HepG2 (cell line): Measurements from ENCODE around the gene CYP26B1. TPM values are rescaled to one million over a fixed set of nuclear protein-coding genes. Genes with fewer than 3 reads are reported as not detected.
A peak's percentile ranks its signal among the peaks of the same experiment; 100 is the strongest.

Source experiments
- ATAD3A ChIP-seq: sonication (generic); formaldehyde crosslinking; IDR thresholded peaks from 2 replicates; pipeline ENCODE4 v1.4.0; 2020; ENCODE audit warnings: missing genetic modification reagents
- ATF1 ChIP-seq: IDR thresholded peaks from 2 replicates; pipeline ENCODE4 v1.6.1; 2016; ENCODE audit warnings: mild to moderate bottlenecking, control low read depth
- DNMT1 ChIP-seq: sonication (generic); formaldehyde crosslinking; IDR thresholded peaks from 2 replicates; pipeline ENCODE4 v1.5.1; 2020; ENCODE audit warnings: mild to moderate bottlenecking, missing genetic modification reagents
- FOXK1 ChIP-seq: sonication (generic); formaldehyde crosslinking; IDR thresholded peaks from 2 replicates; pipeline ENCODE4 v1.4.0; 2020; ENCODE audit warnings: low read depth, missing genetic modification reagents, borderline replicate concordance
- HNRNPLL ChIP-seq: fragments of 200-400 bp; formaldehyde crosslinking; IDR thresholded peaks from 2 replicates; pipeline ENCODE4 v1.6.1; 2017; ENCODE audit warnings: mild to moderate bottlenecking, low read depth, low read length; ENCODE audit not compliant: poor library complexity, severe bottlenecking
- KDM2A ChIP-seq: sonication (generic); formaldehyde crosslinking; IDR thresholded peaks from 2 replicates; pipeline ENCODE4 v1.4.0; 2020; ENCODE audit warnings: low read depth, missing genetic modification reagents, borderline replicate concordance
- NR2F6 ChIP-seq, 2 experiments: IDR thresholded peaks; 2 replicates each; pipeline ENCODE4 v1.6.1; 2016; ENCODE audit warnings: antibody characterized with exemption in 1 of 2, mild to moderate bottlenecking in 1 of 2
- RARA ChIP-seq: IDR thresholded peaks from 2 replicates; pipeline ENCODE4 v1.6.1; 2016; ENCODE audit warnings: missing genetic modification reagents, missing compliant biosample characterization
- RBM39 ChIP-seq: fragments of 200-400 bp; formaldehyde crosslinking; IDR thresholded peaks from one replicate; pipeline ENCODE4 v1.6.1; 2018; ENCODE audit warnings: antibody characterized with exemption, mild to moderate bottlenecking, low read depth, low read length; ENCODE audit not compliant: poor library complexity, severe bottlenecking
- SALL2 ChIP-seq: sonication (generic); formaldehyde crosslinking; IDR thresholded peaks from 2 replicates; pipeline ENCODE4 v1.8.1; 2023; ENCODE audit warnings: mild to moderate bottlenecking, missing genetic modification reagents, inconsistent platforms
- ZNF121 ChIP-seq: sonication (generic); formaldehyde crosslinking; IDR thresholded peaks from 2 replicates; pipeline ENCODE4 v1.5.0; 2020; ENCODE audit warnings: mild to moderate bottlenecking, missing genetic modification reagents
- ZNF136 ChIP-seq: sonication (generic); formaldehyde crosslinking; IDR thresholded peaks from 2 replicates; pipeline ENCODE4 v1.8.1; 2022; ENCODE audit warnings: low read depth, mild to moderate bottlenecking, moderate library complexity, missing genetic modification reagents
- ZNF205 ChIP-seq: IDR thresholded peaks from 2 replicates; pipeline ENCODE4 v1.6.1; 2018; ENCODE audit warnings: missing biosample characterization, missing genetic modification reagents
- ZNF430 ChIP-seq: sonication (generic); formaldehyde crosslinking; IDR thresholded peaks from 2 replicates; pipeline ENCODE4 v1.9.0; 2021; ENCODE audit warnings: mild to moderate bottlenecking, missing genetic modification reagents
- ZNF572 ChIP-seq: sonication (generic); formaldehyde crosslinking; IDR thresholded peaks from 2 replicates; pipeline ENCODE4 v1.5.1; 2020; ENCODE audit warnings: mild to moderate bottlenecking, missing genetic modification reagents
- ZNF644 ChIP-seq: IDR thresholded peaks from 2 replicates; pipeline ENCODE4 v1.6.1; 2016; ENCODE audit warnings: low read depth
- ZSCAN21 ChIP-seq: sonication (generic); formaldehyde crosslinking; IDR thresholded peaks from 2 replicates; pipeline ENCODE4 v1.8.0; 2022; ENCODE audit warnings: mild to moderate bottlenecking, missing genetic modification reagents, moderate library complexity, borderline replicate concordance
- polyA plus RNA-seq, 8 experiments: library from polyadenylated mRNA; depleted of rRNA in 3 of 8; stranded (reverse) in 7 of 8; unstranded in 1 of 8; fragments of >200 nt; fragmentation: Illumina TruSeq in 4 of 8; extraction: Trizol in 4 of 8; gene quantifications; 2 replicates each; pipeline versions ENCODE4 v1.2.1 to v1.2.3, GENCODE V29; 2011 to 2016; ENCODE audit warnings: low read depth in 4 of 8, missing spikeins in 1 of 8, mixed read lengths in 1 of 8; ENCODE audit not compliant: insufficient read depth in 1 of 8
- total RNA-seq, 5 experiments: library from RNA; depleted of rRNA; stranded (reverse); fragments of >200 nt; fragmentation: Illumina TruSeq; extraction: Trizol; gene quantifications; 2 replicates each; pipeline ENCODE4 v1.2.3, GENCODE V29; 2016; ENCODE audit warnings: low read depth in 1 of 5
- TF ChIP-seq, protein P1 (sequence below): sonication (generic); formaldehyde crosslinking; IDR thresholded peaks from 2 replicates; pipeline ENCODE4 v1.4.0; 2020; ENCODE audit warnings: mild to moderate bottlenecking, missing genetic modification reagents
- TF ChIP-seq, protein P2 (sequence below): sonication (generic); formaldehyde crosslinking; IDR thresholded peaks from 2 replicates; pipeline ENCODE4 v1.9.0; 2022; ENCODE audit warnings: missing genetic modification reagents, mild to moderate bottlenecking, borderline replicate concordance
- TF ChIP-seq, protein P3 (sequence below): sonication (generic); formaldehyde crosslinking; IDR thresholded peaks from 2 replicates; pipeline ENCODE4 v1.8.0; 2022; ENCODE audit warnings: missing genetic modification reagents, mild to moderate bottlenecking, inconsistent platforms, borderline replicate concordance
- TF ChIP-seq, protein P4 (sequence below): sonication (generic); formaldehyde crosslinking; IDR thresholded peaks from 2 replicates; pipeline ENCODE4 v1.4.0; 2020; ENCODE audit warnings: missing genetic modification reagents
- TF ChIP-seq, protein P5 (sequence below): sonication (generic); formaldehyde crosslinking; IDR thresholded peaks from 2 replicates; pipeline ENCODE4 v1.5.0; 2020; ENCODE audit warnings: missing genetic modification reagents, mild to moderate bottlenecking, borderline replicate concordance

CYP26B1 gene
- total and polyA plus RNA-seq, 2 of the 13 experiments (the other 11 are each of a cell fraction or from before 2014, with no cell fraction given), result 0.05 to 0.07 TPM

DNA sequence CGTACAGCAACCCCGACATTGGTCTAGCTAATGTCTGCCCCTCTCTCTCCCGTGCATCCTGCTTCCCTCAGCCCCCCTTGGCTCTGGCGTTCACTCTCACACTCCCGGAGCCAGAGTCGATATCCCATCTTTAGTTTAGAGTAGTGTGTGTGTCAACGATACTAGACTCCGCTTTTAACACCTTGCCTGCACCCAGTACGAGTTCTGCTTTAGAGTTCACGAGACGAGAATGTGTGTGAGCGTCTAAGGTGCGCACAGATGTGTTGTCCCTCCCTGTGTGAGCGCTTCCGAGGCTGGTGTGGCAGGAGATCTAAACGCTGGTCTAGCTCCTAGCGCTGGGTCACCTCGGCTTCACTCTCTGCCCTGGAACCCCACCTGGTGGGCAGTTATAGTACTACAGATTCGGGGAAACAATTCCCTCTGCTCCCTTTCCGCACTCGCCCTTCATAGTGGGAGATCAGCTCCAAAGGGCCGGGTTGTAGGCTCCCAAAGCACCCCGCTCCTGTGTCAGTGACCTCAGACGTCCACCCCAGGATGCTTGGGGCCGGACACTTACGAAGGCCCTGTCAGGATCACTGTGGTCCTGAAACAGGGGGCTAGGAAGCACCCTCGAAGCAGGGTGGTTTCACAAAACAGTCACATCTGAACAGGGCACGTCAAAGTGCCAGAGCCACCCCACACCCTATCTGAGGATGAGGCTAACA is 2.6 kb upstream of the CYP26B1 start (continued):
- TF ChIP-seq, protein P1, sequence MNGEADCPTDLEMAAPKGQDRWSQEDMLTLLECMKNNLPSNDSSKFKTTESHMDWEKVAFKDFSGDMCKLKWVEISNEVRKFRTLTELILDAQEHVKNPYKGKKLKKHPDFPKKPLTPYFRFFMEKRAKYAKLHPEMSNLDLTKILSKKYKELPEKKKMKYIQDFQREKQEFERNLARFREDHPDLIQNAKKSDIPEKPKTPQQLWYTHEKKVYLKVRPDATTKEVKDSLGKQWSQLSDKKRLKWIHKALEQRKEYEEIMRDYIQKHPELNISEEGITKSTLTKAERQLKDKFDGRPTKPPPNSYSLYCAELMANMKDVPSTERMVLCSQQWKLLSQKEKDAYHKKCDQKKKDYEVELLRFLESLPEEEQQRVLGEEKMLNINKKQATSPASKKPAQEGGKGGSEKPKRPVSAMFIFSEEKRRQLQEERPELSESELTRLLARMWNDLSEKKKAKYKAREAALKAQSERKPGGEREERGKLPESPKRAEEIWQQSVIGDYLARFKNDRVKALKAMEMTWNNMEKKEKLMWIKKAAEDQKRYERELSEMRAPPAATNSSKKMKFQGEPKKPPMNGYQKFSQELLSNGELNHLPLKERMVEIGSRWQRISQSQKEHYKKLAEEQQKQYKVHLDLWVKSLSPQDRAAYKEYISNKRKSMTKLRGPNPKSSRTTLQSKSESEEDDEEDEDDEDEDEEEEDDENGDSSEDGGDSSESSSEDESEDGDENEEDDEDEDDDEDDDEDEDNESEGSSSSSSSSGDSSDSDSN (CRISPR knock-in tag), result peak; percentile 34
- TF ChIP-seq ZNF644 (CRISPR knock-in tag) (no peak), SALL2 (0 out of 2 replicates have a peak, but pooled peaks have one; percentile 47), ATF1 (CRISPR knock-in tag) (no peak), ZNF430 (CRISPR knock-in tag) (0 out of 2 replicates have a peak, but pooled peaks have one; percentile 27), RARA (CRISPR knock-in tag) (no peak), ZNF205 (CRISPR knock-in tag) (peak; percentile 64; the same call in 1 of the 2 replicates), ATAD3A (CRISPR knock-in tag) (peak; percentile 8; the same call in 1 of the 2 replicates), KDM2A (CRISPR knock-in tag) (peak; percentile 59; the same call in 1 of the 2 replicates), NR2F6 (IDR thresholded peaks at IDR 0.05) (no peak), NR2F6 (CRISPR knock-in tag; IDR thresholded peaks at IDR 0.05) (peak; percentile 38; the same call in 1 of the 2 replicates), ZSCAN21 (CRISPR knock-in tag) (peak; percentile 59; the same call in 1 of the 2 replicates), FOXK1 (CRISPR knock-in tag) (0 out of 2 replicates have a peak, but pooled peaks have one; percentile 22), DNMT1 (CRISPR knock-in tag) (no peak), ZNF136 (CRISPR knock-in tag) (no peak), RBM39 (no peak), HNRNPLL (peak; percentile 4), ZNF121 (CRISPR knock-in tag) (no peak), ZNF572 (CRISPR knock-in tag) (no peak)
- TF ChIP-seq, protein P2, sequence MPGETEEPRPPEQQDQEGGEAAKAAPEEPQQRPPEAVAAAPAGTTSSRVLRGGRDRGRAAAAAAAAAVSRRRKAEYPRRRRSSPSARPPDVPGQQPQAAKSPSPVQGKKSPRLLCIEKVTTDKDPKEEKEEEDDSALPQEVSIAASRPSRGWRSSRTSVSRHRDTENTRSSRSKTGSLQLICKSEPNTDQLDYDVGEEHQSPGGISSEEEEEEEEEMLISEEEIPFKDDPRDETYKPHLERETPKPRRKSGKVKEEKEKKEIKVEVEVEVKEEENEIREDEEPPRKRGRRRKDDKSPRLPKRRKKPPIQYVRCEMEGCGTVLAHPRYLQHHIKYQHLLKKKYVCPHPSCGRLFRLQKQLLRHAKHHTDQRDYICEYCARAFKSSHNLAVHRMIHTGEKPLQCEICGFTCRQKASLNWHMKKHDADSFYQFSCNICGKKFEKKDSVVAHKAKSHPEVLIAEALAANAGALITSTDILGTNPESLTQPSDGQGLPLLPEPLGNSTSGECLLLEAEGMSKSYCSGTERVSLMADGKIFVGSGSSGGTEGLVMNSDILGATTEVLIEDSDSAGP (CRISPR knock-in tag), result 0 out of 2 replicates have a peak, but pooled peaks have one; percentile 9
- TF ChIP-seq, protein P3, sequence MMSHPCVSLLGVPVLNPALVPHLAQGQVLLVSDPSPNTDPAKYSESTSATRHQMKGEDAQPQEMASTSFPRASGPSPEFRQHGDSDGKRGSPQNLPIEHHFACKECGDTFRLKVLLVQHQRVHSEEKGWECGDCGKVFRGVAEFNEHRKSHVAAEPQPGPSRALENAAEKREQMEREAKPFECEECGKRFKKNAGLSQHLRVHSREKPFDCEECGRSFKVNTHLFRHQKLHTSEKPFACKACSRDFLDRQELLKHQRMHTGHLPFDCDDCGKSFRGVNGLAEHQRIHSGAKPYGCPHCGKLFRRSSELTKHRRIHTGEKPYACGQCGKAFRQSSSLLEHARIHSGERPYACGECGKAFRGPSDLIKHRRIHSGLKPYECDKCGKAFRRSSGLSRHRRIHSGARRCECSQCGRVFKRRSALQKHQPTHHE (CRISPR knock-in tag), result no peak
- TF ChIP-seq, protein P4, sequence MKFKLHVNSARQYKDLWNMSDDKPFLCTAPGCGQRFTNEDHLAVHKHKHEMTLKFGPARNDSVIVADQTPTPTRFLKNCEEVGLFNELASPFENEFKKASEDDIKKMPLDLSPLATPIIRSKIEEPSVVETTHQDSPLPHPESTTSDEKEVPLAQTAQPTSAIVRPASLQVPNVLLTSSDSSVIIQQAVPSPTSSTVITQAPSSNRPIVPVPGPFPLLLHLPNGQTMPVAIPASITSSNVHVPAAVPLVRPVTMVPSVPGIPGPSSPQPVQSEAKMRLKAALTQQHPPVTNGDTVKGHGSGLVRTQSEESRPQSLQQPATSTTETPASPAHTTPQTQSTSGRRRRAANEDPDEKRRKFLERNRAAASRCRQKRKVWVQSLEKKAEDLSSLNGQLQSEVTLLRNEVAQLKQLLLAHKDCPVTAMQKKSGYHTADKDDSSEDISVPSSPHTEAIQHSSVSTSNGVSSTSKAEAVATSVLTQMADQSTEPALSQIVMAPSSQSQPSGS, result 0 out of 2 replicates have a peak, but pooled peaks have one; percentile 20
- TF ChIP-seq, protein P5, sequence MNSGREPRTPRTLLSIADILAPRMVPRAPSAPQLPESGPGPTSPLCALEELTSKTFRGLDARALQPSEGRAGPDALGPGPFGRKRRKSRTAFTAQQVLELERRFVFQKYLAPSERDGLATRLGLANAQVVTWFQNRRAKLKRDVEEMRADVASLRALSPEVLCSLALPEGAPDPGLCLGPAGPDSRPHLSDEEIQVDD (CRISPR knock-in tag), result no peak
